T-helper 1 cell (primary cell): ENCODE measurements around the gene ABHD17C.

ENCODE experiments used
- DNase-seq, 5 donors: peaks; one replicate each; pipeline ENCODE4 v3.0.0-alpha.2; 2012 to 2020

Gene ABHD17C

DNA sequence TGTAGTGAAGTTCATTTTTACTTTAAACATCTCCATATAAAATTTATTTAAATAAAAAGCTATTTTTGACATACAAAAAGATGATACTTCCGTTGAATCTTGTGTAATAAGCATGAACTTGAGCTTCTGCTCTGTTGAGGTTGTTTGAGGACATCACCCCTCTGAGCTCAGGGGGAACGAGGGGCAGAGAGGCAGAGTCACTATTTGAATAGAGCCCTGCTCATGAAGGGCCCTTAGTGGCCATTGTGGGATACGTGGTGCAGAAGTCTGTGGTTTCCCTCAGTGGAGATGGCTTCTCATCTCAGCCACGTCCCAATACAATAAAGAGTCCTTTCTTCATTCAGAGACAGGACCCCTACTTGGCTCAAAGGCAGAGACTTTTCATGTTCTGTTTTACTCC is 94.7 kb downstream of the ABHD17C start:
- no peak for DNase-seq

DNA sequence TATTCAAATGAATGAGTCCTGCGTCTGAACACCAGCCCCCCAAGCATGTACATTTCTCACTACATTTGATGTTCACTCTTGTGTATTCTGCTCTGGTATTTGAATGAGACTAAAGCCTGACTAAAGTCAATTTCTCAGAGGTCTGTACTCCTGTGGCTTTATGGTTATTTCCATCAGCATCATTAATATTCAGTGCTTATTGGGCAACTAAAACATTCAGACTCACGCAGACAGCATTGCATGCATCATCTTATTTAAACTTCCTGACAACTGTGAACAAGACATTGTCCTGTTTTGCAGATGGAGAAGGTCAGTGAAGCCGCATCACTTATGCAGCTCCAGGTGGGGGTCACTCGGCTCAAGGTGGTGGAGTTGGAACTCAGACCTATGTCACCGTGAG is 95.1 kb downstream of the ABHD17C start:
- DNase-seq, result no peak

DNA sequence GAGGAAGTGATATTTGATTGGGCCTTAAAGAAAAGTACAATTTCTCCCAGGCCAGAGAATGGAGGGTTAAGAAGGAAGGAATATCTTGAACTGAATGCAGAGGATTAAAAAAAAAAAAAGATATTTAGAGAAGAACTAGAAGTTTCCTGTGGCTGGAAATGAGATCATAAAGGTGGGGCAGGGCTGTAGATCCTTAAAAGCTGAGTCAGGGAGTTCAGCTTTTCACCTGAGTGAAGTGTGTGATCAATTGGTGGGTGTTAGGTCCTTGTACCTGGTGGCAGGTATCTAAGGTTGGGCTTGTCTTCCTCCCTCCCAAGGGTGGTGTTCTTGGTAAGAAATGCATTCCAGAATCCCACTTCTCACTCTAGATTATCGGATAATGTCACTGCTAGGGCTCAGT is 95.9 kb downstream of the ABHD17C start:
- no peak for DNase-seq

DNA sequence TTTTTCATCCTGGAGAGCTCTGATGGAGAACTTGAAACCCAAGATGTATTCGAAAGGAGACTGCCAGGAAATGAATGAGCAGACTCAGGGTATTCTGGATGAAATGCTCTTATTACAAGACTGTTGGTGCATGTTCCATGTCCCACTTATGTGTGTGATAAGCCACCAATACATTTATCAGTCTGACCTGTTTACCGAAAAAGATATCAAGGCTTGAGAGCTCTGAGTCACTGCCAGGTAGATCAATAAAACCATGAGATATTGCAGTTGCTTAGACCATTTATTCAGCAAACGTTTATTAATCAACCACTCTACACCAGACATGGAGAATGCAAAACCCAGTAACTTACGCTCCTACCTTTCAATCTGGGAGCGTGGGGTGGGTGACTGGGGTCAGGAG is 101.3 kb downstream of the ABHD17C start:
- no peak for DNase-seq

DNA sequence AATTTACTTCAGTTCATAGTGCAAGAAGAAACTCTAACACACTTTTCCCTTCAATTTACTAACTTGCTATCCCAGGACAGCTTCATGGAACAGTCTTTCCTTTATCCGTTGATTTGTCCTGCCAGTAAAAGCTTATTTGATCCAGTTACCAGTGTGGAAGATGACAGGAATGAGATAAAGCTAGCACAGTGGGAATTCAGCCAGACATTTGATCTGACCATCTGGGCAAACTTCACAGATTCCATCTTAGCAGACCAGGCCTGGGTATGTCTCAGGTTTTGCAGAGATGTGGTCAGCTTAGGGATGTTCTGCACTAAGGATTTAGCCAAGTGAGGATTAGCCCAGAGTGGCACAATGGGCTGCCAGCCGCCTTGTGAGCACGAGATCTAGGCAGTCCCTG is 103.8 kb downstream of the ABHD17C start:
- no peak for DNase-seq

DNA sequence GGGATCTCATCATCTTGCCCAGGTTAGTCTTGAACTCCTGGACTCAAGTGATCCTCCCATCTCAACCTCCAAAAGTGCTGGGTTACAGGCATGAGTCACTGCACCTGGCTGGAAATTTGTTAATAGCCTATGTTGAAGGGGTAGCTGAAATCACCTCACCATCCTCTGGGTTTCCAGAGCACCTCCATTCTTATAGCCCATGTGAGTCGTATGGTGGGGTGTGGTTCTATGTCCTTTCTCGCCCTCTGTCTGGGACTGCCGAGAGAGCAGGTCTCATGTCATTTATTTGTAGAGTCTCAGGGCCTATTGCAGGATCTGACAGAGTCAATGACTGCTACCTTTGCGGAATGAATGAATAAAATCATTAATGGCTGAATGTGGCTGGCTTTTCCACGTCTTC is 105.0 kb downstream of the ABHD17C start:
- DNase-seq, result no peak

DNA sequence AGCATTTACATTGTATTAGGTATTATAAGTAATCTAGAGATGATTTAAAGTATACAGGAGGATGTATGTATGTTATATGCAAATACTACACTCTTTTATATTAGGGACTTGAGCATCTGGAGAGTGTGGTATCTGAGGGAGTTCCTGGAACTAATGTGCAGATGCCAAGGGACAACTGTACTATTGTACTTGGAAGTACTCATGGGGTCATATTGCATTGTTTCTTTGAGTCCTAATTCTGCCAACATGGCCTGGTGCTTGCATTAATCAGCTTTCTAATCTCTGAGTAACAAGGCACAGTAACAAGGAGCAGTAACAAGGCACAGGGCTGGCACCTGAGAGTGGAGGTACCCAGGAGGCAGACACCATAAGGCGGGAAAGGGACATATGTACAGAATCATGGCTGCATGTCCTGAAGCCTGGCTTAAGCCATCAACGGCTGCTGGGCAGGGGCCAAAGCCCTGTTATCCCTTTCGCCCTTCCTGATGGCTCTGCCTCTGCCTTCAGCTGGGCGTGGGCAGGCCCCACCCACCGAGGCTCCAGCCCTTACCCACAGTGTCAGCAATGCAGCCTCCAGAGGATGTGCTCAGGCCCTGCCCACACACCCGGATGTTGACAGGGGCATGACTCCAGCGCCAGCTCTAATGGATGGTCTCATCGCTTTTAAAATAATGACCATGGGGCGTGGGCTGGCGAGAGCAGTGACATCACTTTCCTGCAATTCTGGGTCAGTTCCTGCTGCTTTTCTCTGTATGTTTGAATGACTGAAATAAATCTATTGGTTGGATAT is 107.0 kb downstream of the ABHD17C start:
- no peak for DNase-seq

DNA sequence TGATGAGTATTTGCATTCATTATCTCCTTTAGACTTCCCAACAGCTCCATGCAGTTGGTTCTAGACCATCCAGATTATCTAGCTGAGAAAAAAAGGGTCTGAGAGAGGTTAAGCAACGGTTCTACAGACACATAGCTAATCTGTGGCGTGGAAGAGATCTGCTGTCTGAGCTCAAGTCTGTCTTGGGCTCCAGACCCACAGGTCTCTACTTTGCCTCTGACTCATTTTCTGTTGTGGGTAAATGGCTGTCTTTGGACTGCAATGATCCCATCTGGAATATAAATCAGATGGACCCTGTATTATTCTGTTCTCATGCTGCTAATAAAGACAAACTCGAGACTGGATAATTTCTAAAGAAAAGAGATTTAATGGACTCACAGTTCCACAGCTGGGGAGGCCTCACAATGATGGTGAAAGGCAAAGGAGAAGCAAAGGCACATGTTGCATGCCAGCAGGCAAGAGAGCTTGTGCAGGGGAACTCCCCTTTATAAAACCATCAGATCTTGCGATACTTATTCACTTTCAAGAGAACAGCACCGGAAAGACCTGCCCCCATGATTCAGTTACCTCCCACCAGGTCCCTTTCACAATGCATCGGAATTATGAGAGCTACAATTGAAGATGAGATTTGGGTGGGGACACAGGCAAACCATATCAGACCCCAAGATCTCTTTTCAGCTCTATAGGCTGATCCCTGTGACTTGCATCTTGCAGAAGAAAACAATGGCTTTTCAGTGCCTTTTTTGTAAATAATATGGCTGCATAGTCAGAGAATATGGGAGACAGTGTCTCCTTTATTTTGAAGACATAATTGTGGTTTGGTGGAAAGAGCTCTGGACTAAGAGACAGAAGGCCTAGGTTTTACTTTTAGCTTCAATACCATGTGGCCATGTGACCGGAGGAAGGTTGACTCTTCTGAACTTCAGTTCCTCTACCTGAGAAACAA is 108.7 kb downstream of the ABHD17C start:
- DNase-seq, result peak in 1 of 5 donors; percentile 39

DNA sequence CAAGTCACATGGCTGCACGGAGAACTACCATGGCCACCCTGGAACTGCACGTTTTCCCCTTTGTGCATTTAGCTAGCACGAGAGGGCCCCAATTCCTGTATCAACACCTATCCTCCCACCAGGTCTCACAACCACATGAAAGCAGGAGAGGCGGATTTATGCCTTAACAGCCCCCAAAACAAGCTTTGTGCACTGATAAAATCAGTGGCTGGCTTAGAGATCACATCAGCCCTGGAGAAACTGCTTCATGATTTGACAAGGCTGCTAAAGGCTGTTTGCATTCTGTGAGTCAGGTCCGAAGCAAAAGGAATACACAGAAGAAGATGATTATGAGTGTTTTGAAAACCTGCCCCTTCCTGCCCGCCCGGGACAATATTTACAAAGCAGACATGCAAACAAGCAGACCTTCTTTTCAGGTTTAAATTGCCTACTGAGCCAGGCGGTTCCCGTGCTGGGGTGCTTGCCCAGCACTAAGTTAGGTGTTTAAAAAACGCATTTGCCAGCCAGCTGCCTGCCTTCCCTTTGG is 109.9 kb downstream of the ABHD17C start:
- peak in 1 of 5 donors; percentile 8 for DNase-seq
